ENCODE results near the gene SLX4IP. TPM values are rescaled to one million over a fixed set of nuclear protein-coding genes. Genes with fewer than 3 reads are reported as not detected.

SLX4IP gene
- total and polyA plus RNA-seq, 2 of the 13 experiments (the other 11 are each of a cell fraction or from before 2014, with no cell fraction given) = 3.6 to 7.3 TPM

DNA sequence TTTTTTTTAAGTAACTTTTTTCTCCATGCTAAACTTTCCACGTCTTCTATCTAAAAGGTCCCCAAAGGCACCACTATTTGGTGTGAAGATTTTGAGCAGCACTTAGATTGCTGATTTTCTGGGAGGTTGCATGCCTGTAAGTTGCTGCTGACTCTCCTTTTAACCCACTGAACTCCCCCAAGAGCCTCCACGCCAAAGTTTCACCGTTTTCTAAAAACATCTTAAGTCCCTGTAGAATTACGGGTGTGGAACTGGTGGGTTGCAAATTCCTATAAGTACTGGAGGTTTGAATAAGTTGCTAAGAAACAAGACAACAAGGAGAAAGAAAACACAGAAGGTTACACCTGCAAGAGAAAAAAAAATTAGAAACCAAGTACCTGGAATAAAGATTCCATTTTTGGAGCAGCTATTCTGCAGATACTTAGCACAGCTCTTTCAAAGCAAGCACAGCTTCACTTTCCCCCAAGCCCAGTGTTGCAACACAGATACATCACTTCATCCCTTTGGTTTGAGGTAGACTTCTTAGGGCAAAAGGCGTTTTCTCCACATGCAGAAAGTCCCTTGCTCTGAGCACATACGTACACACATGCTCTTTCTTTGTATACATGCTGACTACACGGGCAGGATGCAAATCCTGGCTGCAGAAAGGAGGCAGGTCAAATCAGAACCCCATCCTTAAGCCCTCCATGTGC, 233.7 kb downstream of the SLX4IP start:
- Histone ChIP-seq H3K27ac (ENCODE audit: extremely low read length, insufficient read depth, low read length) (peak overlapping the region; percentile 21), H3K9ac (ENCODE audit: insufficient read depth, low read depth, low read length) (no peak overlapping the region), H3K4me1 (ENCODE audit: insufficient read depth, low read length) (peaks cover 79% of the 10 kb centered on the region), H3K36me3 (replicated peaks in 1 of 2; ENCODE audit: control insufficient read depth in 1 of 2, insufficient read depth in 2 of 2, low read length in 2 of 2) (peaks cover 21 to 39% of the 10 kb centered on the region in 2 experiments), H3K4me3 (replicated peaks in 1 of 3; ENCODE audit: insufficient read depth in 1 of 3, low read depth in 2 of 3, low read length in 3 of 3) (no peak overlapping the region), H3K27me3 (ENCODE audit: control insufficient read depth in 1 of 2, insufficient read depth in 2 of 2, low read length in 2 of 2) (no peaks in the 10 kb centered on the region; a peak in 1 of 5 replicates), H4K20me1 (ENCODE audit: insufficient read depth, low read length) (peaks cover 48% of the 10 kb centered on the region), H2AFZ (ENCODE audit: low read length) (no peak overlapping the region), H3K79me2 (ENCODE audit: insufficient read depth, low read length) (peaks cover 99% of the 10 kb centered on the region), H3K9me3 (ENCODE audit: low read length) (no peaks in the 10 kb centered on the region), H3K4me2 (ENCODE audit: low read depth, low read length) (peak overlapping the region; percentile 48)
- no peak for ATAC-seq
- ChIA-PET POLR2A (interaction anchor here (1.3 kb wide), 1 partner anchor 9 kb away, joined by 5 read pairs; no protein-coding TSS in a partner anchor), CTCF (ENCODE audit: low intra/inter-chr PET ratio, low total read pairs) (no interaction called here)
- intact Hi-C loops (cut with micrococcal nuclease; ENCODE audit: unreplicated experiment) = loop anchor here (10.0 kb wide), 1 partner anchor 204 kb away; no protein-coding TSS in a partner anchor
- no TSS peak for BruUV-seq (replicated peaks)
- no peak for DNase-seq (ENCODE audit: low spot score)
- 92% methylated on average over 7 of the region's 7 CpGs for WGBS (ENCODE audit: low lambda C conversion rate)
- no peak for FAIRE-seq
- in situ Hi-C loops (cut with HindIII; ENCODE audit: extremely low pct_ligation_motif_present, low pct_unique_long_range_greater_than_20kb) = loop anchor here (5.0 kb wide), 1 partner anchor 603 kb away; no protein-coding TSS in a partner anchor
- no peak for TF ChIP-seq NFYC (CRISPR knock-in tag; IDR thresholded peaks at IDR 0.05)
- TF ChIP-seq, protein P1, sequence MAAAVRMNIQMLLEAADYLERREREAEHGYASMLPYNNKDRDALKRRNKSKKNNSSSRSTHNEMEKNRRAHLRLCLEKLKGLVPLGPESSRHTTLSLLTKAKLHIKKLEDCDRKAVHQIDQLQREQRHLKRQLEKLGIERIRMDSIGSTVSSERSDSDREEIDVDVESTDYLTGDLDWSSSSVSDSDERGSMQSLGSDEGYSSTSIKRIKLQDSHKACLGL (CRISPR knock-in tag; IDR thresholded peaks at IDR 0.05) = no peak
- TF ChIP-seq HOXD1 (CRISPR knock-in tag; IDR thresholded peaks at IDR 0.05) = no peak
- no peak for TF ChIP-seq SAFB2 (CRISPR knock-in tag; IDR thresholded peaks at IDR 0.05; ENCODE audit: borderline replicate concordance, low read depth)
- TF ChIP-seq, protein P2, sequence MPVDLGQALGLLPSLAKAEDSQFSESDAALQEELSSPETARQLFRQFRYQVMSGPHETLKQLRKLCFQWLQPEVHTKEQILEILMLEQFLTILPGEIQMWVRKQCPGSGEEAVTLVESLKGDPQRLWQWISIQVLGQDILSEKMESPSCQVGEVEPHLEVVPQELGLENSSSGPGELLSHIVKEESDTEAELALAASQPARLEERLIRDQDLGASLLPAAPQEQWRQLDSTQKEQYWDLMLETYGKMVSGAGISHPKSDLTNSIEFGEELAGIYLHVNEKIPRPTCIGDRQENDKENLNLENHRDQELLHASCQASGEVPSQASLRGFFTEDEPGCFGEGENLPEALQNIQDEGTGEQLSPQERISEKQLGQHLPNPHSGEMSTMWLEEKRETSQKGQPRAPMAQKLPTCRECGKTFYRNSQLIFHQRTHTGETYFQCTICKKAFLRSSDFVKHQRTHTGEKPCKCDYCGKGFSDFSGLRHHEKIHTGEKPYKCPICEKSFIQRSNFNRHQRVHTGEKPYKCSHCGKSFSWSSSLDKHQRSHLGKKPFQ (CRISPR knock-in tag; IDR thresholded peaks at IDR 0.05; ENCODE audit: insufficient replicate concordance) = no peak
- no peak for TF ChIP-seq ETV6 (CRISPR knock-in tag; conservative IDR thresholded peaks at IDR 0.05)
- TF ChIP-seq, protein P3, sequence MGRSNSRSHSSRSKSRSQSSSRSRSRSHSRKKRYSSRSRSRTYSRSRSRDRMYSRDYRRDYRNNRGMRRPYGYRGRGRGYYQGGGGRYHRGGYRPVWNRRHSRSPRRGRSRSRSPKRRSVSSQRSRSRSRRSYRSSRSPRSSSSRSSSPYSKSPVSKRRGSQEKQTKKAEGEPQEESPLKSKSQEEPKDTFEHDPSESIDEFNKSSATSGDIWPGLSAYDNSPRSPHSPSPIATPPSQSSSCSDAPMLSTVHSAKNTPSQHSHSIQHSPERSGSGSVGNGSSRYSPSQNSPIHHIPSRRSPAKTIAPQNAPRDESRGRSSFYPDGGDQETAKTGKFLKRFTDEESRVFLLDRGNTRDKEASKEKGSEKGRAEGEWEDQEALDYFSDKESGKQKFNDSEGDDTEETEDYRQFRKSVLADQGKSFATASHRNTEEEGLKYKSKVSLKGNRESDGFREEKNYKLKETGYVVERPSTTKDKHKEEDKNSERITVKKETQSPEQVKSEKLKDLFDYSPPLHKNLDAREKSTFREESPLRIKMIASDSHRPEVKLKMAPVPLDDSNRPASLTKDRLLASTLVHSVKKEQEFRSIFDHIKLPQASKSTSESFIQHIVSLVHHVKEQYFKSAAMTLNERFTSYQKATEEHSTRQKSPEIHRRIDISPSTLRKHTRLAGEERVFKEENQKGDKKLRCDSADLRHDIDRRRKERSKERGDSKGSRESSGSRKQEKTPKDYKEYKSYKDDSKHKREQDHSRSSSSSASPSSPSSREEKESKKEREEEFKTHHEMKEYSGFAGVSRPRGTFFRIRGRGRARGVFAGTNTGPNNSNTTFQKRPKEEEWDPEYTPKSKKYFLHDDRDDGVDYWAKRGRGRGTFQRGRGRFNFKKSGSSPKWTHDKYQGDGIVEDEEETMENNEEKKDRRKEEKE (IDR thresholded peaks at IDR 0.05) = no peak
- no peak for TF ChIP-seq SCMH1 (CRISPR knock-in tag; IDR thresholded peaks at IDR 0.05; ENCODE audit: borderline replicate concordance)
- TF ChIP-seq MBD4 (IDR thresholded peaks at IDR 0.05; ENCODE audit: borderline replicate concordance, low read length) = 0 out of 2 replicates have a peak, but pooled peaks have one; percentile 63
- no peak for TF ChIP-seq TCF7L2 (IDR thresholded peaks at IDR 0.05; ENCODE audit: low read depth, low read length)
- TF ChIP-seq ZNF546 (CRISPR knock-in tag; conservative IDR thresholded peaks at IDR 0.05) = no peak
- peak; percentile 49 for TF ChIP-seq RBFOX2 (IDR thresholded peaks at IDR 0.05; ENCODE audit: low read depth, low read length)
- TF ChIP-seq ZNF781 (CRISPR knock-in tag; IDR thresholded peaks at IDR 0.05; ENCODE audit: borderline replicate concordance, not compliant biosample characterization) = no peak
- no peak for TF ChIP-seq DMAP1 (CRISPR knock-in tag; IDR thresholded peaks at IDR 0.05)
- TF ChIP-seq, protein P4, sequence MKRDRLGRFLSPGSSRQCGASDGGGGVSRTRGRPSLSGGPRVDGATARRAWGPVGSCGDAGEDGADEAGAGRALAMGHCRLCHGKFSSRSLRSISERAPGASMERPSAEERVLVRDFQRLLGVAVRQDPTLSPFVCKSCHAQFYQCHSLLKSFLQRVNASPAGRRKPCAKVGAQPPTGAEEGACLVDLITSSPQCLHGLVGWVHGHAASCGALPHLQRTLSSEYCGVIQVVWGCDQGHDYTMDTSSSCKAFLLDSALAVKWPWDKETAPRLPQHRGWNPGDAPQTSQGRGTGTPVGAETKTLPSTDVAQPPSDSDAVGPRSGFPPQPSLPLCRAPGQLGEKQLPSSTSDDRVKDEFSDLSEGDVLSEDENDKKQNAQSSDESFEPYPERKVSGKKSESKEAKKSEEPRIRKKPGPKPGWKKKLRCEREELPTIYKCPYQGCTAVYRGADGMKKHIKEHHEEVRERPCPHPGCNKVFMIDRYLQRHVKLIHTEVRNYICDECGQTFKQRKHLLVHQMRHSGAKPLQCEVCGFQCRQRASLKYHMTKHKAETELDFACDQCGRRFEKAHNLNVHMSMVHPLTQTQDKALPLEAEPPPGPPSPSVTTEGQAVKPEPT (CRISPR knock-in tag; IDR thresholded peaks at IDR 0.05; ENCODE audit: low read depth) = no peak
- TF ChIP-seq, protein P5, sequence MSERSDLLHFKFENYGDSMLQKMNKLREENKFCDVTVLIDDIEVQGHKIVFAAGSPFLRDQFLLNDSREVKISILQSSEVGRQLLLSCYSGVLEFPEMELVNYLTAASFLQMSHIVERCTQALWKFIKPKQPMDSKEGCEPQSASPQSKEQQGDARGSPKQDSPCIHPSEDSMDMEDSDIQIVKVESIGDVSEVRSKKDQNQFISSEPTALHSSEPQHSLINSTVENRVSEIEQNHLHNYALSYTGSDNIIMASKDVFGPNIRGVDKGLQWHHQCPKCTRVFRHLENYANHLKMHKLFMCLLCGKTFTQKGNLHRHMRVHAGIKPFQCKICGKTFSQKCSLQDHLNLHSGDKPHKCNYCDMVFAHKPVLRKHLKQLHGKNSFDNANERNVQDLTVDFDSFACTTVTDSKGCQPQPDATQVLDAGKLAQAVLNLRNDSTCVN (CRISPR knock-in tag; IDR thresholded peaks at IDR 0.05; ENCODE audit: borderline replicate concordance) = no peak
